Right lobe of liver (tissue), 4 donors: Measurements from ENCODE around the gene PFKFB4.

Experiments
- POLR2A ChIP-seq: fragments of 450-650 bp; IDR thresholded peaks from one replicate; pipeline ENCODE4 v1.6.1; 2017; ENCODE audit warnings: antibody characterized with exemption, mild to moderate bottlenecking
- TF ChIP-seq, protein P1 (sequence below), 4 donors: fragments of 200-600 bp in 3 of 4; fragments of 450-650 bp in 1 of 4; IDR thresholded peaks; one replicate each; pipeline versions ENCODE4 v1.5.1 to v1.8.0; 2016 to 2022; ENCODE audit warnings: antibody characterized with exemption in 4 of 4, mild to moderate bottlenecking in 2 of 4
- donor health status: DM: no; HTN: no; CAD: no.
- donor health status: DM: no; HTN: no; CAD: no.
- donor health status: DM: no; HTN: yes; CAD: no.

DNA sequence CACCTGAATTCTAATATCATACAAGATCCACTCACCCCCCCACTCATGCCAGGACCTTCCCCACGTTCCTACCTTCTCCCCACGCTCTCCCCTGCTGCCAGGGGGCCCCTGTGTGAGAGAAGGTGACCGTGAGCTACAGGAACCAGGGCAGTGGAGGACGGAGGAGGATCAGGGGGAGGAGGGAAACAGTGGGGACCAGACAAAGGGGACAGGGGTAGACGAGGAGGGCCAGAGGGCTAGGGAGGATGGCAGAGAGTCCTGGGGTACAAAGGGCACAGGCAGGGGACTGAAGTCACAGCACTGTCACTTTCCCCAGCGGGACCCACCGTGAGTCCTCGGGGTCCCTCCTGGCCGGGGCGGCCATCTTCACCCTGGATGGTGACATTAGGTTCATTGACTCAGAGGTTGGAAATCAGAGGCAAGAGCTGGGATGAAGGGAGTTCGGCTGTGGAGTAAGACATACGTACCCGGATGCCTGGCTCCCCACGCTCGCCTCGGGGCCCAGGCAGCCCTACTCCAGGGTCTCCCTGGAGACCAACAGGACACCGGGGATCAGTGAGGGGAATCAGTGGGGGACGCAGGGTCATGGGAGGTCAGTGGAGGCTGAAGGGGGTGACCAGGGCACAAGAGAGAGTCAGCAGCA lies 13.3 kb upstream of the PFKFB4 start:
- no peak for TF ChIP-seq POLR2A
- TF ChIP-seq, protein P1, sequence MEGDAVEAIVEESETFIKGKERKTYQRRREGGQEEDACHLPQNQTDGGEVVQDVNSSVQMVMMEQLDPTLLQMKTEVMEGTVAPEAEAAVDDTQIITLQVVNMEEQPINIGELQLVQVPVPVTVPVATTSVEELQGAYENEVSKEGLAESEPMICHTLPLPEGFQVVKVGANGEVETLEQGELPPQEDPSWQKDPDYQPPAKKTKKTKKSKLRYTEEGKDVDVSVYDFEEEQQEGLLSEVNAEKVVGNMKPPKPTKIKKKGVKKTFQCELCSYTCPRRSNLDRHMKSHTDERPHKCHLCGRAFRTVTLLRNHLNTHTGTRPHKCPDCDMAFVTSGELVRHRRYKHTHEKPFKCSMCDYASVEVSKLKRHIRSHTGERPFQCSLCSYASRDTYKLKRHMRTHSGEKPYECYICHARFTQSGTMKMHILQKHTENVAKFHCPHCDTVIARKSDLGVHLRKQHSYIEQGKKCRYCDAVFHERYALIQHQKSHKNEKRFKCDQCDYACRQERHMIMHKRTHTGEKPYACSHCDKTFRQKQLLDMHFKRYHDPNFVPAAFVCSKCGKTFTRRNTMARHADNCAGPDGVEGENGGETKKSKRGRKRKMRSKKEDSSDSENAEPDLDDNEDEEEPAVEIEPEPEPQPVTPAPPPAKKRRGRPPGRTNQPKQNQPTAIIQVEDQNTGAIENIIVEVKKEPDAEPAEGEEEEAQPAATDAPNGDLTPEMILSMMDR (IDR thresholded peaks at IDR 0.05), result no peak
